Measurements from ENCODE around the gene BOLA1.

The BOLA1 gene

GRCh38 chr1:149942885-149943284, 43.5 kb downstream of the BOLA1 start:
- no peaks in the 10 kb centered on the region for H3K79me2 ChIP-seq (ENCODE audit: control insufficient read depth, low read length)
- H3K9me2 ChIP-seq (replicated peaks; ENCODE audit: control insufficient read depth, low read length): no peaks in the 10 kb centered on the region
- no peaks in the 10 kb centered on the region for H3K27me3 ChIP-seq (ENCODE audit: control insufficient read depth, low read length)
- H3K9me3 ChIP-seq (ENCODE audit: control insufficient read depth, insufficient read depth, low read length): no peaks in the 10 kb centered on the region
- H3K36me3 ChIP-seq (ENCODE audit: control insufficient read depth, low read length): no peaks in the 10 kb centered on the region
- H3K4me2 ChIP-seq (ENCODE audit: low read length): no peak overlapping the region
- peaks cover 2% of the 10 kb centered on the region; the same call in 1 of the 2 replicates for H3F3A ChIP-seq (ENCODE audit: control insufficient read depth, insufficient read depth)
- no peak overlapping the region for H3K27ac ChIP-seq (ENCODE audit: low read depth, low read length)
- no peaks in the 10 kb centered on the region for H4K20me1 ChIP-seq (ENCODE audit: control insufficient read depth, insufficient read depth, low read depth, low read length)
- TF ChIP-seq CTCF (IDR thresholded peaks at IDR 0.05; ENCODE audit: low read depth, low read length, poor library complexity, severe bottlenecking) (no peak), EZH2phosphoT487 (IDR thresholded peaks at IDR 0.05; ENCODE audit: borderline replicate concordance, low read length) (no peak)
- no peak overlapping the region for H3K4me3 ChIP-seq (ENCODE audit: low read length)
- H3K4me1 ChIP-seq (ENCODE audit: control insufficient read depth, low read length): no peaks in the 10 kb centered on the region; the same call in 1 of the 2 replicates

GRCh38 chr1:149945206-149945605, 45.8 kb downstream of the BOLA1 start:
- TF ChIP-seq EZH2phosphoT487 (IDR thresholded peaks at IDR 0.05; ENCODE audit: borderline replicate concordance, low read length) (no peak), CTCF (IDR thresholded peaks at IDR 0.05; ENCODE audit: low read depth, low read length, poor library complexity, severe bottlenecking) (no peak)
- Histone ChIP-seq H3K27ac (ENCODE audit: low read depth, low read length) (no peak overlapping the region), H3K27me3 (ENCODE audit: control insufficient read depth, low read length) (no peaks in the 10 kb centered on the region), H3F3A (ENCODE audit: control insufficient read depth, insufficient read depth) (peaks cover under 1% of the 10 kb centered on the region; the same call in 1 of the 2 replicates), H3K79me2 (ENCODE audit: control insufficient read depth, low read length) (no peaks in the 10 kb centered on the region), H3K4me1 (ENCODE audit: control insufficient read depth, low read length) (no peaks in the 10 kb centered on the region), H3K9me3 (ENCODE audit: control insufficient read depth, insufficient read depth, low read length) (no peaks in the 10 kb centered on the region), H3K4me2 (ENCODE audit: low read length) (no peak overlapping the region), H4K20me1 (ENCODE audit: control insufficient read depth, insufficient read depth, low read depth, low read length) (no peaks in the 10 kb centered on the region), H3K9me2 (replicated peaks; ENCODE audit: control insufficient read depth, low read length) (no peaks in the 10 kb centered on the region), H3K36me3 (ENCODE audit: control insufficient read depth, low read length) (no peaks in the 10 kb centered on the region), H3K4me3 (ENCODE audit: low read length) (no peak overlapping the region)

DNA sequence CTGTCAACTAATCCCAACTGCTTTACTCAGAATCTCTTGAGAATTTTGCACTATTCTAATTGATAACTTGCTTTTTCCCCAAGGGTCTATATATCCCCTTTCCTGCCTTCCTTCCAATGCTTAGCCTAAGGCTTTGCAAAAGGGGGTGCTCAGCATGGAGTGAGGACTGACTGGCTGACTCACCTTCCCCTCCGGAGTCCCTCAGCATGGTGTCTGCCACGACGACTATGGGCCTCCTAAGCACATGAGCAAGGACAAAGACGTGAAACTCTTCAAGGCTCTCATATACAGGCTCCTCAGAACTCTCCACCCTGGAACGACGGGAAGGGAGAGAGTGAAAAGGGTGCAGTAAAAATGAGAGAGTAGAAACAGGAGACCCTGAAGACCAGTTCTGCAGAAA, 50.5 kb downstream of the BOLA1 start:
- Histone ChIP-seq H3K4me3 (ENCODE audit: low read length) (no peak overlapping the region), H3K4me2 (ENCODE audit: low read length) (no peak overlapping the region), H3F3A (ENCODE audit: control insufficient read depth, insufficient read depth) (no peaks in the 10 kb centered on the region; the same call in 1 of the 2 replicates), H3K36me3 (ENCODE audit: control insufficient read depth, low read length) (no peaks in the 10 kb centered on the region), H3K4me1 (ENCODE audit: control insufficient read depth, low read length) (no peaks in the 10 kb centered on the region), H3K27me3 (ENCODE audit: control insufficient read depth, low read length) (no peaks in the 10 kb centered on the region), H3K79me2 (ENCODE audit: control insufficient read depth, low read length) (no peaks in the 10 kb centered on the region), H3K9me2 (replicated peaks; ENCODE audit: control insufficient read depth, low read length) (no peaks in the 10 kb centered on the region), H3K9me3 (ENCODE audit: control insufficient read depth, insufficient read depth, low read length) (no peaks in the 10 kb centered on the region), H4K20me1 (ENCODE audit: control insufficient read depth, insufficient read depth, low read depth, low read length) (no peaks in the 10 kb centered on the region), H3K27ac (ENCODE audit: low read depth, low read length) (no peak overlapping the region)
- TF ChIP-seq EZH2phosphoT487 (IDR thresholded peaks at IDR 0.05; ENCODE audit: borderline replicate concordance, low read length) (no peak), CTCF (IDR thresholded peaks at IDR 0.05; ENCODE audit: low read depth, low read length, poor library complexity, severe bottlenecking) (no peak)
